OCI-LY7 (cell line): ENCODE results near the gene SPATA21.

Experiments used
- CTCF ChIP-seq: fragments of 200-600 bp; sonication (generic); conservative IDR thresholded peaks from 2 replicates; pipeline ENCODE4 v1.5.1; 2014; ENCODE audit warnings: mild to moderate bottlenecking, antibody characterized with exemption, low read length, moderate library complexity, mixed read lengths
- EZH2phosphoT487 ChIP-seq: fragments of 200-600 bp; sonication (generic); IDR thresholded peaks from 2 replicates; pipeline ENCODE4 v1.6.1; 2018; ENCODE audit warnings: low read depth, borderline replicate concordance, mild to moderate bottlenecking, mixed run types, antibody characterized with exemption, low read length, moderate library complexity, mixed read lengths

GRCh38 chr1:16468558-16468957, 31.3 kb upstream of the SPATA21 start:
- TF ChIP-seq CTCF = no peak
- no peak for TF ChIP-seq EZH2phosphoT487
